Measurements from ENCODE around the gene ITIH1.

ITIH1 gene

DNA sequence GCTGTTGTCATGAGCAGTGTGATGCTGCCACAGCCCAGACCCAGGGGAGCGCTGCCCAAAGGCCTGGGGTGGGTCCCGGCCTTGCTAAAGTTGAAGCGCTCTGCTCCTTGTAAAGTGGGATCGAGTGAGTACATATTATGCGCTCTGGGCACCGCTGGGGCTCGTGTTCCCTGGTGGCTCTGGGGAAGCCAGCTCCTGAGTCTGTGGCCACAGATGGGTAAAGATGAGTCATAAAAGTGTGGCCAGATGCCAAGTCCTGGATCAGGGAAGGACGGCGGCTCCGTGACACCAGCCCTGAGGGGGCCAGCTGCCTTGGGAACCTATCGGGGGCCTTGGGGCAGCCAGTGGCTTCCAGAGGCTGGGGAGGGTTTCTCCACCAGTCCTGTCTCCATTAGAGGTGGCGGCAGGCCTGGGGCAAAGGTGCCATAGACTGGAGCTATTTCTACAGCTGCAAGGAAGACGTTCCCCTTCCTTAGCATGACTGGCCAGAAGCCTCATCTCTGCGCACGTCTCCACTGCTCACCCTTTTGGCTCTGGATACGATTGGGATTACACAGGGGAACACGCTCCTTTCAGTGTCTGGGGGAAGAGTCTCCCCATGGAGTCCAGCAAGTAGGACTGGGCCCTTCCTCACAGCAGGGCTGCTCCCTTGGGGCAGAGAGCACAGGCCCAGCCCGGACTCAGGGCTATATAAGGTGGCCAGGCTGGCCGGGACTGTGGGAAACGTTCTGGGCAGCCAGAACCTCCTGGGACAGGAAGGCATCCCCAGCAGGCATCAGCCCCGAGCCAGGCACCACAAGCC is 54.3 kb downstream of the ITIH1 start:
- in situ Hi-C loops (cut with MboI; ENCODE audit: low pct_unique_long_range_greater_than_20kb, low sequenced_read_pairs, unreplicated experiment), result no loop called here
- TF ChIP-seq, protein P1, sequence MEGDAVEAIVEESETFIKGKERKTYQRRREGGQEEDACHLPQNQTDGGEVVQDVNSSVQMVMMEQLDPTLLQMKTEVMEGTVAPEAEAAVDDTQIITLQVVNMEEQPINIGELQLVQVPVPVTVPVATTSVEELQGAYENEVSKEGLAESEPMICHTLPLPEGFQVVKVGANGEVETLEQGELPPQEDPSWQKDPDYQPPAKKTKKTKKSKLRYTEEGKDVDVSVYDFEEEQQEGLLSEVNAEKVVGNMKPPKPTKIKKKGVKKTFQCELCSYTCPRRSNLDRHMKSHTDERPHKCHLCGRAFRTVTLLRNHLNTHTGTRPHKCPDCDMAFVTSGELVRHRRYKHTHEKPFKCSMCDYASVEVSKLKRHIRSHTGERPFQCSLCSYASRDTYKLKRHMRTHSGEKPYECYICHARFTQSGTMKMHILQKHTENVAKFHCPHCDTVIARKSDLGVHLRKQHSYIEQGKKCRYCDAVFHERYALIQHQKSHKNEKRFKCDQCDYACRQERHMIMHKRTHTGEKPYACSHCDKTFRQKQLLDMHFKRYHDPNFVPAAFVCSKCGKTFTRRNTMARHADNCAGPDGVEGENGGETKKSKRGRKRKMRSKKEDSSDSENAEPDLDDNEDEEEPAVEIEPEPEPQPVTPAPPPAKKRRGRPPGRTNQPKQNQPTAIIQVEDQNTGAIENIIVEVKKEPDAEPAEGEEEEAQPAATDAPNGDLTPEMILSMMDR (IDR thresholded peaks at IDR 0.05; ENCODE audit: extremely low read depth, insufficient read depth, missing control alignments), result no peak
- DNase-seq (ENCODE audit: low spot score), result no peak

DNA sequence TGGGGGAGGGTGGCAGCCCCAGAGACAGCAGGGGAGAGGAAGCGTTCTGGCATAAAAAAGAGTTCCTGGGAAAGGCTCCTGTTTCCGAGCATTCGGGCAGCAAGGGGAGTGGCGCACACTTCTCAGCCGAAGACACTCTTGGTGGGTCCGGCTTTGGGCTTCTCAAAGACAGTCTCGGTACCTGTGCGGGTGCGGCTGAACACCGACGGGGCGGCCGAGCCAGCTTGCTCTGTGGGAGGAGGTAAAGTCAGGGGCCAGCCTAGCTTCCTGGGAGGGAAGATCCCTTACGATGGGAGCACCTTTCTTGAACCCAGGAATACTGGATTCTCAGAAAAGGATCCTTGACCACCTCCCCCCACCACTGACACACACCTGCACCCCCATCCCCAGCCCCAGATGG is 55.8 kb downstream of the ITIH1 start:
- TF ChIP-seq, protein P1 (IDR thresholded peaks at IDR 0.05; ENCODE audit: extremely low read depth, insufficient read depth, missing control alignments), result no peak
- DNase-seq (ENCODE audit: low spot score), result no peak
- in situ Hi-C loops (cut with MboI; ENCODE audit: low pct_unique_long_range_greater_than_20kb, low sequenced_read_pairs, unreplicated experiment), result no loop called here

DNA sequence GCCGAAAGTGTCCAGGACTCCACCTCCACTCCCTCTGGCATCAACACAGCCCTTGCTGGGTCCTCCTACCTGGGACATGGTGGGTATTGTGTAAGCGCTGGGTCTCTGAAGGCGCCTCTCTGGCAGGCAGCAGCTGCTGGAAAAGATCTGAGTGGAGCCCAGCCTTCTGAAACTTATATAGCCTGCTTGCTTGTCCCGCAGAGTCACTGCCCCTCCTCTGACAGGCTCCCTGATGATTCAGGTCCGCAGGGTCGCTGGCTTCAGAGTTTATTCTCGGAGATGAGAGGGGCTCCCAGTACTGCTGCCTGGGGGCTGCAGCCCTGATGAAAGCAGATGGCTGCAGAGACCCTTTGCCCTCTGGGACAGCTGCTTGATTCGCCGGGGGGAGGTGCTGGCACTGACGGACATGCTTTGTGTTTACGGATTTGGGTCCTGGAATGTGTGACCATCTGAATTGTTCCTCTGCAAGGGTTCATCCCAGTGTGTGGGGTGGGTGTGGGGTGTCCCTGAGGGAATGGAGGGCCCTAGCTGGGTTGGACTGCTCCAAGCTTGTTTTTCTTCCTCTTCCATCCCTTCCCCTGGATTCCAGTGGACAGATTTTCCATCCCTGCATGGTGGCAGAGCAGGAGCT is 57.6 kb downstream of the ITIH1 start, which contains the start of gene MUSTN1:
MUSTN1 (minus strand) TSS at position 149 of the 631 bp plus-strand sequence; CDS start at position 78, 71 bp downstream.
- in situ Hi-C loops (cut with MboI; ENCODE audit: low pct_unique_long_range_greater_than_20kb, low sequenced_read_pairs, unreplicated experiment), result no loop called here

DNA sequence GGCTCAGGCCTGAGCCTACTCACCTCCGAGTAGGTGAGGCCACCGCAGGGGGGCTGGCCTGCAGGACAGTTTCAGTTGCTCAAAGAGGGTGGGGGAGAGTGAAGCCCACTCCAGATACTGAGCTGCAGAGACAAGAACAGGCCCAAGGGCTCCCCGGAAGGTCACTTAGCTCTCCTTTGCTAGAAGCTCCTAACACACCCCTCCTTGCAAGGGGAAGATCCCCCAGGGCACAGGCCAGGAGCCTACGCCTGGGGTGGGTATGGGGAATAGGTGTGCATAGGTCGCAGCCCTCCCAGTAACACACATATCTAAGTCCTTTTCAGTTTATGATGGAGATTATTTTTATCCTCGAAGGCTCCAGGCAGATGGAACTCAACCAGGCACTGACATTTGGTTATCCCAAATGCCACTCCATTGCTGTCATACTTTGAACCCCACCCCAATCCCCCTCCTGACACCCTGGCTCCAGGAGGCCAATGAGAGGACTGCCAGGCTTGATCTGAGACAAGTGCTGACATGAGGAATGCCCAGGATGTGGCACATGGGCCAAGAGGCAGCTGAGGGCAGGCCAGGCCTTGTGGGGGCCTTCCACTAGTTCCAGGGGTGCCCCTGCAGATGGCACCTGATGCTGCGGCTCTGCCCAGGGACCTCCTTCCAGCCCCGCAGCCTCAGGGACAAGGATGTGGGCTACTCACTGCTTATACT is 58.5 kb downstream of the ITIH1 start:
- no peak for DNase-seq (ENCODE audit: low spot score)
- TF ChIP-seq, protein P1 (IDR thresholded peaks at IDR 0.05; ENCODE audit: extremely low read depth, insufficient read depth, missing control alignments), result no peak
- in situ Hi-C loops (cut with MboI; ENCODE audit: low pct_unique_long_range_greater_than_20kb, low sequenced_read_pairs, unreplicated experiment), result no loop called here

More for the DNA sequence above, 57.6 kb downstream of the ITIH1 start, which contains the start of gene MUSTN1:
- no peak for DNase-seq (ENCODE audit: low spot score)
- TF ChIP-seq, protein P1 (IDR thresholded peaks at IDR 0.05; ENCODE audit: extremely low read depth, insufficient read depth, missing control alignments), result no peak

DNA sequence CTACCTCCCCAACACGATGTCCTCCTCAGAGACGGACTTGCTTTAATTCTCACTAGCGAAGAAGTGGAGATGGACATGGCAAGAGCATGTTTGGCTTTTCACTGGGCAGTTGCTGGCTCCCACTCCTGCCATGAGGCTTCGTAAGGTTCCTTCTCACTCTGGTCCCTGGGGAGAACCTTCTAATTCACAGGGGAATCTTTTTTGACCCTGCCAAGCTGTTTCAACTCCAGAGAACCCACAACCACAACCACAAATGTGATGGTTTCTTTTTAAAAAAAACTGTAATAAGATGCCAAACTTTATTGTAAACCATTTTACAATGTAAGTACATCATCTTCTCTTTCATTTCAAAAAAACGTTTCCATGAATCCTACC is 59.1 kb downstream of the ITIH1 start:
- TF ChIP-seq, protein P1 (IDR thresholded peaks at IDR 0.05; ENCODE audit: extremely low read depth, insufficient read depth, missing control alignments), result no peak
- in situ Hi-C loops (cut with MboI; ENCODE audit: low pct_unique_long_range_greater_than_20kb, low sequenced_read_pairs, unreplicated experiment), result no loop called here
- no peak for DNase-seq (ENCODE audit: low spot score)

DNA sequence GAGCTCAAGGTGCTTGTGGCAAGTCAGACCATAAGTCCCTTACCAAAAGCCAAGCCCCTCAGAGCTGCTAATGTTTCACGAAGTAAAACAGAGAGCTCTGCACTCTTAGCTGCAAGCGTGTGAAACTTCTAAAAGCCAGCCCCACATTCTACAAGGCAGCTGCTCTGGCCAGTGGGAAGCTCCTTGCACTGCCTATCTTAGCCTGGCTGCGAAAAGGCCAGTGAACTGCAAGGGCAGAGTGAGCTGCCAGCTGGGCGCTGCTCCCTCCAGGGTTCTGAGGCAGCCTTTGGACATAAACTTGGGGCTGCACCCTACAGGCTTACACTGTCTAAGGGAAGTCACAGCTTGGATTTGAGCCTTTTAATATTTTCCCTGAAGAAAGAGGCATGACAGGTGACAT is 59.6 kb downstream of the ITIH1 start:
- in situ Hi-C loops (cut with MboI; ENCODE audit: low pct_unique_long_range_greater_than_20kb, low sequenced_read_pairs, unreplicated experiment), result no loop called here
- TF ChIP-seq, protein P1 (IDR thresholded peaks at IDR 0.05; ENCODE audit: extremely low read depth, insufficient read depth, missing control alignments), result no peak
- no peak for DNase-seq (ENCODE audit: low spot score)
